Testis (tissue), 3 donors: ENCODE results near the gene SHISA2. TPM values are rescaled to one million over a fixed set of nuclear protein-coding genes. Genes with fewer than 3 reads are reported as not detected.
A peak's percentile ranks its signal among the peaks of the same experiment; 100 is the strongest.

ENCODE experiments used
- DNase-seq: peaks from one replicate; pipeline ENCODE4 v3.0.0-alpha.2; 2019
- H3K27ac ChIP-seq, 2 donors: fragments of 200-600 bp; sonication (generic); one replicate each; pipeline ENCODE4 v1.5.1; 2019
- H3K27me3 ChIP-seq: fragments of 200-600 bp; sonication (generic); one replicate; pipeline ENCODE4 v1.5.1; 2019
- H3K36me3 ChIP-seq: fragments of 200-600 bp; sonication (generic); one replicate; pipeline ENCODE4 v1.5.1; 2017; ENCODE audit warnings: low read depth; ENCODE audit errors: missing control alignments
- H3K4me1 ChIP-seq: fragments of 200-600 bp; sonication (generic); one replicate; pipeline ENCODE4 v1.5.1; 2019
- H3K4me3 ChIP-seq, 2 donors: fragments of 200-600 bp; sonication (generic); one replicate each; pipeline ENCODE4 v1.5.1; 2017 to 2019
- H3K9me3 ChIP-seq: fragments of 200-600 bp; sonication (generic); one replicate; pipeline ENCODE4 v1.5.1; 2017
- POLR2A ChIP-seq: fragments of 450-650 bp; IDR thresholded peaks from one replicate; pipeline ENCODE4 v1.6.1; 2017; ENCODE audit warnings: antibody characterized with exemption, mild to moderate bottlenecking, moderate library complexity
- WGBS, 2 donors: methylation state at CpG; one replicate each; pipeline ENCODE4 v1.1.5; 2018; 5-methylcytosine and 5-hydroxymethylcytosine counted together
- intact Hi-C: fragments of 100-400 bp; cut with DNase I; formaldehyde crosslinking; loops from one replicate; pipeline ENCODE4 v1.15.1; 2023; ENCODE audit warnings: low total_unique reads
- polyA plus RNA-seq: library from polyadenylated mRNA; stranded (reverse); fragments of 350-450 nt; fragmentation: Illumina TruSeq; extraction: RNeasy Lipid Tissue Mini Kit (QIAGEN cat#74804); gene quantifications from one replicate; pipeline ENCODE4 v1.2.3, GENCODE V29; 2014; ENCODE audit warnings: low read depth, low replicate concordance; ENCODE audit not compliant: insufficient read depth
- total RNA-seq, 2 donors: library from RNA; depleted of rRNA; stranded (reverse); fragments of >200 nt; gene quantifications; one replicate each; pipeline ENCODE4 v1.2.3, GENCODE V29; 2016
- TF ChIP-seq, protein P1 (sequence below), 3 experiments: fragments of 450-650 bp in 2 of 3; fragments of 200-600 bp in 1 of 3; sonication (generic) in 1 of 3; IDR thresholded peaks; one replicate each; pipeline ENCODE4 v1.5.1; 2016 to 2019; ENCODE audit warnings: antibody characterized with exemption in 3 of 3, mild to moderate bottlenecking in 2 of 3, moderate library complexity in 1 of 3

SHISA2 gene
- total and polyA plus RNA-seq, 3 donors from 2014 or later: 2.7 to 20.6 (median 8.2) TPM

DNA sequence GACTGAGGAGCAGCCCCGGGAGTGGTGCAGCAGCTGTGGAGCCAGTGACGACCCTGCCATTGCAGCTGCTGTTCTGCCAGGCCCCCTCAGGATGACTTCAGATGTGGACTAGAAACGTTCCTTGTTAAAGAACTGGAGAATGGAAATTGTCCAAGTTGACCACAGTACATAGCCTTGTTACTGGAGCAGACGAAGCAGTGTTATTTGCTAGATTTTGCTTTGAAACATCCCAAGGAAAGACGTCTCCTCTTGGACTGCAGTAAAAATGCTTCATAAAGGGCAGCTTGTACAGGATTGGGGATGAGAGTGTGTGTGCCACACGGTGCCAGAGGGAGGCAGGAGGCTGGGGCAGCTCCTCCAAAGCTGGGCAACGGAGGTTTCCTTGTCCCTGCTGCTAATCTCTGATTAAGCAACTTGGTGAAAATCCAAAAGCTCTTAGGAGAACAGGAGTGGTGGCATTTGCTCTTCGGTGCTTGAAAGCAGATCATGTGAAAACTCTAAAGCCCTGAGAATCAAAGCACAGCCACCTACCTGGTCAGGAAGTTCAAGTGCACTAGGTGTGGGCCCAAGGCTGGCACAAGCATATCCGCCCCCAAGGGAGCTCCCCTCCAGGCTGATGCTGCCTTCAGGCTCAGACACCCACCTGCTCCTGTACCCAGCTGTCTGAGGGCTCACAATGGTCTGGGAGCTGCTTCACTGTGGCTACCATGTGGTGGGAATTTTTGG lies 34.5 kb downstream of the SHISA2 start:
- H3K9me3 ChIP-seq: no peaks in the 10 kb centered on the region
- H3K36me3 ChIP-seq: no peaks in the 10 kb centered on the region
- no peaks in the 10 kb centered on the region for H3K27me3 ChIP-seq
- intact Hi-C loops: no loop called here
- peaks cover 27% of the 10 kb centered on the region for H3K4me1 ChIP-seq
- peak; percentile 75 for DNase-seq
- H3K27ac ChIP-seq: peak overlapping the region in 1 of 2 donors; percentile 64
- H3K4me3 ChIP-seq: no peak overlapping the region
- TF ChIP-seq, protein P1, sequence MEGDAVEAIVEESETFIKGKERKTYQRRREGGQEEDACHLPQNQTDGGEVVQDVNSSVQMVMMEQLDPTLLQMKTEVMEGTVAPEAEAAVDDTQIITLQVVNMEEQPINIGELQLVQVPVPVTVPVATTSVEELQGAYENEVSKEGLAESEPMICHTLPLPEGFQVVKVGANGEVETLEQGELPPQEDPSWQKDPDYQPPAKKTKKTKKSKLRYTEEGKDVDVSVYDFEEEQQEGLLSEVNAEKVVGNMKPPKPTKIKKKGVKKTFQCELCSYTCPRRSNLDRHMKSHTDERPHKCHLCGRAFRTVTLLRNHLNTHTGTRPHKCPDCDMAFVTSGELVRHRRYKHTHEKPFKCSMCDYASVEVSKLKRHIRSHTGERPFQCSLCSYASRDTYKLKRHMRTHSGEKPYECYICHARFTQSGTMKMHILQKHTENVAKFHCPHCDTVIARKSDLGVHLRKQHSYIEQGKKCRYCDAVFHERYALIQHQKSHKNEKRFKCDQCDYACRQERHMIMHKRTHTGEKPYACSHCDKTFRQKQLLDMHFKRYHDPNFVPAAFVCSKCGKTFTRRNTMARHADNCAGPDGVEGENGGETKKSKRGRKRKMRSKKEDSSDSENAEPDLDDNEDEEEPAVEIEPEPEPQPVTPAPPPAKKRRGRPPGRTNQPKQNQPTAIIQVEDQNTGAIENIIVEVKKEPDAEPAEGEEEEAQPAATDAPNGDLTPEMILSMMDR (IDR thresholded peaks at IDR 0.05): no peak
- TF ChIP-seq POLR2A: no peak
- WGBS, 2 donors: 35 to 40% methylated on average over 7 to 9 of the region's 9 CpGs

DNA sequence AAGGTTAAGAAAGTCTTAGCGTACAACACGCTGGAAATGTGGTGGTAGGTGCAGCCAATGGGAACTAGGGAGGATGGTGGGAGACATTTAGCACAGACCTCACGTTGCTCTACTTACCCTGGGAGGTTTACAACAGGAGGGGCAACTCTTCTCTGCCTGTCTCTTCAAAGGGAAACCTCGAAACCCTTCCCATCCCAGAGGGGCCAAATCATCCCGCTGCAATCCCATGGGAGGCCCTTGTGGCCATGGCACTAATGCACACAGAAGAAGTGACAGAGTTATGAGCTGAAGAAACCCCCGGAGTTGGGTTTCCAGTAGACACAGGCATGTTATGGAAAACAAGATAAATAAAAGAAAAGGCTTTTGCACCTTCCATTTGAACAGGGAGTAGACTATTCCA lies 35.6 kb downstream of the SHISA2 start:
- Histone ChIP-seq H3K4me3 (no peak overlapping the region), H3K36me3 (no peaks in the 10 kb centered on the region), H3K27me3 (no peaks in the 10 kb centered on the region), H3K4me1 (peaks cover 27% of the 10 kb centered on the region), H3K27ac (no peak overlapping the region), H3K9me3 (no peaks in the 10 kb centered on the region)
- intact Hi-C loops: no loop called here
- no peak for TF ChIP-seq POLR2A
- TF ChIP-seq, protein P1 (IDR thresholded peaks at IDR 0.05): no peak
- no peak for DNase-seq
- WGBS, 2 donors: 90 to 92% methylated on average over 6 of the region's 6 CpGs

DNA sequence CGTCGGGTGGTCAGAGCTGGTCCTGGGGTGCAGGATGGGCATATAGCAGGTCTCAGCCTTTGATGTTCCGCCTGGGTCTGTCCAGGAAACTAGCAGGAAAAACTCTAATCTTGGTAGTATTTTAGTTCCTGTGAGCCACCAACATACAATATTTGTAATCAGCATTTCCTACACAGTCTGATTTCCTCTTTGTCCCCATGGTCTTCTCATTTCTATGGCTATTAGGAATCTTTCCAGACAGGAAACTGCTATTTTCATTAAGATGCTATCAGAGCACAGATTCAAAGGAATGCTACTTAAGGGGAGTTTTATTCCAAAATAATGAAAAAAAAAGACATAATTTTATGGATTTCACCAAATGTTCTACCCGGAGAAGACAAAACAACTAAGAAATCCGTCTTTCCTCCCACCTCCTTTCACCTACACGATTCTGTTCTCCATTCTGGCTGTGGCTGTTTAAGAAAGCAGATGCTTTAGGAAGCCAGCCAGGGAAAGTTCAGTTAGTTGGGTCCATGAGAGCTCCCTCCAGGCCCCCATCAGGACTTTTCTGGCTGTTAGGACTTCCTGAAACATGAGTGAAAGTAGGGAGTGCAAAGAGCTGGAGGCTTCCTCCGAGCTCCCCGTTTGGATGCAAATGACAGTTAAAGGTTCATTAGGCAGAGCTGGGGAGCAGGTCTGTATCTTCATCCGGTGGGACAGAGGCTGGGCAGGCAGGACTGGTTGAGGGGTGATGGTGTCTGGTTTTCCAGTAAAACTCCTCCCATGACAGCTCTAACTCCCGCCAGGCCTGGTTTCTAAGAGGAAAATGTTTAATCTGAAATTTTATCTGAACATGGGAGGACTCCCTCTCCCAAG lies 36.3 kb downstream of the SHISA2 start:
- no peak for DNase-seq
- intact Hi-C loops: no loop called here
- Histone ChIP-seq H3K27me3 (no peaks in the 10 kb centered on the region), H3K4me3 (no peak overlapping the region), H3K27ac (peak overlapping the region in 1 of 2 donors; percentile 39), H3K9me3 (no peaks in the 10 kb centered on the region), H3K36me3 (no peaks in the 10 kb centered on the region), H3K4me1 (peaks cover 27% of the 10 kb centered on the region)
- TF ChIP-seq, protein P1 (IDR thresholded peaks at IDR 0.05): no peak
- no peak for TF ChIP-seq POLR2A
- 59 to 66% methylated on average over 10 of the region's 10 CpGs for WGBS, 2 donors

DNA sequence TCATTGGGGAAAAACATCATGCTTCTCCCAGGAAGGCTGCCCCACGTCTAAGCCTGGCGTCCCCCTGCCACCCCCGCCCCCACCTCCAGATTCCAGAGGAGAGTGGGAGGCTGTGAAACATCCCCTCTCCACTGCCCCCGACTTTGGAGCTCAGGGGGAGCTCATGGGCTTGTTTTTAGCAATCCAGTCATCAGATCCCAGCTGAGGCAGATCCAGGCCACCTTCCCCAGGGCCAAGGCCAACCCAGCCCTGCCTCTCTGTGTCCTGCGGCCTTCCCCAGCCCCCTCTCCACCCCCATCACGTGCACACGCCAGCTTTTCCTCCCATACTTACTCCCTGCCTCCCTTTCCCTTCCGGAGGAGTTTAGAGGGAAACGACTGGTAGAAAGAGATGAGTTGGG lies 38.8 kb downstream of the SHISA2 start:
- peak overlapping the region; percentile 41 to 52 for H3K4me3 ChIP-seq

More for the DNA sequence above, 38.8 kb downstream of the SHISA2 start:
- 43 to 45% methylated on average over 9 of the region's 9 CpGs for WGBS, 2 donors
- Histone ChIP-seq H3K9me3 (no peaks in the 10 kb centered on the region), H3K4me1 (peaks cover 21% of the 10 kb centered on the region), H3K36me3 (no peaks in the 10 kb centered on the region), H3K27me3 (no peaks in the 10 kb centered on the region), H3K27ac (no peak overlapping the region)
- no peak for TF ChIP-seq POLR2A
- TF ChIP-seq, protein P1 (IDR thresholded peaks at IDR 0.05): no peak
- intact Hi-C loops: no loop called here
- no peak for DNase-seq
